Measurements from ENCODE around the gene GRM7. TPM values are rescaled to one million over a fixed set of nuclear protein-coding genes. Genes with fewer than 3 reads are reported as not detected.

GRM7 gene
- total and polyA plus RNA-seq, 9 of the 15 experiments (the other 6 are each of a cell fraction or from before 2014, with no cell fraction given) = not detected

- FAIRE-seq = no peak
- no TSS peak for BruUV-seq (replicated peaks)
- POLR2A ChIA-PET = no interaction called here
These were observed 623.7 kb downstream of the GRM7 start for GRCh38 chr3:7484636-7485035.

GRCh38 chr3:7487763-7488162 lies 626.8 kb downstream of the GRM7 start:
- no peaks in the 10 kb centered on the region for H3K4me1 ChIP-seq (replicated peaks in 1 of 2; ENCODE audit: control insufficient read depth in 2 of 2, insufficient read depth in 2 of 2, low read length in 2 of 2)
- POLR2A ChIA-PET = no interaction called here
- H3K79me2 ChIP-seq (ENCODE audit: control insufficient read depth, insufficient read depth, low read length) = no peaks in the 10 kb centered on the region
- no peak overlapping the region for H3K9ac ChIP-seq (ENCODE audit: insufficient read depth in 1 of 2, low read depth in 2 of 2, low read length in 2 of 2)
- H2AFZ ChIP-seq (ENCODE audit: low read depth, low read length) = no peak overlapping the region
- TF ChIP-seq HMGXB4 (CRISPR knock-in tag; IDR thresholded peaks at IDR 0.05) (no peak), SMARCA4 (IDR thresholded peaks at IDR 0.05) (no peak), MYNN (IDR thresholded peaks at IDR 0.05) (no peak), MYNN (CRISPR knock-in tag; IDR thresholded peaks at IDR 0.05) (no peak), BRF2 (IDR thresholded peaks at IDR 0.05; ENCODE audit: borderline replicate concordance, insufficient read depth, insufficient read length) (no peak)
- H3K27ac ChIP-seq (ENCODE audit: extremely low read depth, low read depth, low read length) = no peak overlapping the region
- 0% methylated on average over 1 of the region's 1 CpG for WGBS (ENCODE audit: insufficient coverage, low coverage, missing lambda C conversion rate)
- in situ Hi-C loops (cut with MboI) (no loop called here), intact Hi-C loops (cut with micrococcal nuclease) (no loop called here)
- ATAC-seq (no peak), FAIRE-seq (no peak), DNase-seq (ENCODE audit: extremely low read depth in 1 of 4, low spot score in 3 of 4) (no peak)
- no peaks in the 10 kb centered on the region for H3K9me1 ChIP-seq (ENCODE audit: control insufficient read depth, insufficient read depth, low read length)
- no peak overlapping the region for H3K4me2 ChIP-seq (ENCODE audit: insufficient read depth, low read length)
- no peaks in the 10 kb centered on the region for H3K36me3 ChIP-seq (ENCODE audit: control insufficient read depth, insufficient read depth, low read length)
- CTCF ChIA-PET (ENCODE audit: low intra/inter-chr PET ratio) = no interaction called here
- H3K4me3 ChIP-seq = no peak overlapping the region
- no peaks in the 10 kb centered on the region for H4K20me1 ChIP-seq (replicated peaks; ENCODE audit: control insufficient read depth, insufficient read depth, low read length)
- BruUV-seq (replicated peaks) = no TSS peak
- H3K9me3 ChIP-seq (replicated peaks; ENCODE audit: control insufficient read depth, insufficient read depth, low read depth, low read length) = peaks cover 2% of the 10 kb centered on the region; the same call in 1 of the 2 replicates
- H3K27me3 ChIP-seq (ENCODE audit: control insufficient read depth in 2 of 2, insufficient read depth in 2 of 2, low read length in 2 of 2) = no peaks in the 10 kb centered on the region

More at GRCh38 chr3:7484636-7485035, 623.7 kb downstream of the GRM7 start:
- Histone ChIP-seq H4K20me1 (replicated peaks; ENCODE audit: control insufficient read depth, insufficient read depth, low read length) (no peaks in the 10 kb centered on the region), H2AFZ (ENCODE audit: low read depth, low read length) (no peak overlapping the region), H3K9me3 (replicated peaks; ENCODE audit: control insufficient read depth, insufficient read depth, low read depth, low read length) (peaks cover 2% of the 10 kb centered on the region; the same call in 1 of the 2 replicates), H3K27me3 (ENCODE audit: control insufficient read depth in 2 of 2, insufficient read depth in 2 of 2, low read length in 2 of 2) (no peaks in the 10 kb centered on the region), H3K4me2 (ENCODE audit: insufficient read depth, low read length) (no peak overlapping the region), H3K4me1 (replicated peaks in 1 of 2; ENCODE audit: control insufficient read depth in 2 of 2, insufficient read depth in 2 of 2, low read length in 2 of 2) (no peaks in the 10 kb centered on the region), H3K4me3 (no peak overlapping the region), H3K27ac (ENCODE audit: extremely low read depth, low read depth, low read length) (no peak overlapping the region), H3K36me3 (ENCODE audit: control insufficient read depth, insufficient read depth, low read length) (no peaks in the 10 kb centered on the region), H3K9ac (ENCODE audit: insufficient read depth in 1 of 2, low read depth in 2 of 2, low read length in 2 of 2) (no peak overlapping the region), H3K79me2 (ENCODE audit: control insufficient read depth, insufficient read depth, low read length) (no peaks in the 10 kb centered on the region), H3K9me1 (ENCODE audit: control insufficient read depth, insufficient read depth, low read length) (no peaks in the 10 kb centered on the region)
- DNase-seq (ENCODE audit: extremely low read depth in 1 of 4, low spot score in 3 of 4) = no peak
- CTCF ChIA-PET (ENCODE audit: low intra/inter-chr PET ratio) = no interaction called here
- TF ChIP-seq ZC3H11A (IDR thresholded peaks at IDR 0.05; ENCODE audit: low read depth, low read length) (no peak), SPI1 (IDR thresholded peaks at IDR 0.05; ENCODE audit: borderline replicate concordance, low read depth, low read length) (no peak)
- intact Hi-C loops (cut with micrococcal nuclease) (no loop called here), in situ Hi-C loops (cut with MboI) (no loop called here)
- 0% methylated on average over 1 of the region's 1 CpG for WGBS (ENCODE audit: insufficient coverage, low coverage, missing lambda C conversion rate)
- ATAC-seq = no peak

Measured in K562 (cell line).